Measurements from ENCODE around the gene MBP.

- TF ChIP-seq CTCF (IDR thresholded peaks at IDR 0.05) (no peak), POLR2A (IDR thresholded peaks at IDR 0.05) (no peak)
These were observed 59.1 kb downstream of the MBP start for GRCh38 chr18:77073336-77074093.
